Naive thymus-derived CD8-positive, alpha-beta T cell (primary cell): Measurements from ENCODE around the gene GOLPH3. TPM values are rescaled to one million over a fixed set of nuclear protein-coding genes. Genes with fewer than 3 reads are reported as not detected.

Source experiments
- ATAC-seq, 2 donors: fragments of 150-1000 bp; cut with Tn5 transposase in 1 of 2; sonication (Bioruptor Pico), chemical (Tn5 transposase) in 1 of 2; 1 replicate in 1 of 2; 2 replicates in 1 of 2; pipeline ENCODE4 v1.10.0; 2021; ENCODE audit warnings: mild to moderate bottlenecking in 2 of 2, moderate library complexity in 2 of 2
- POLR2A ChIA-PET: fragments of 350-600 bp; sonication (Branson Sonifier 250); formaldehyde crosslinking; loops from one replicate; lab custom pipeline; 2021; ENCODE audit warnings: antibody characterized with exemption; lab: Charles Lee
- DNase-seq, 10 donors: peaks; one replicate each; pipeline versions ENCODE4 v3.0.0 to v3.0.0-alpha.2; 2020 to 2022
- H3K27ac Mint-ChIP-seq, 10 donors: one replicate each; pipeline ENCODE4 v1.8.0; 2020 to 2022; ENCODE audit warnings: mild to moderate bottlenecking in 10 of 10, mixed read lengths in 10 of 10, moderate library complexity in 4 of 10, inconsistent platforms in 1 of 10
- H3K27me3 Mint-ChIP-seq, 5 donors: one replicate each; pipeline ENCODE4 v1.8.0; 2021 to 2022; ENCODE audit warnings: mixed read lengths in 5 of 5
- H3K36me3 Mint-ChIP-seq, 3 donors: one replicate each; pipeline ENCODE4 v1.8.0; 2020 to 2022; ENCODE audit warnings: mixed read lengths in 3 of 3, mild to moderate bottlenecking in 2 of 3, inconsistent platforms in 1 of 3
- H3K4me1 Mint-ChIP-seq, 4 donors: one replicate each; pipeline ENCODE4 v1.8.0; 2021 to 2022; ENCODE audit warnings: mixed read lengths in 4 of 4
- H3K4me3 Mint-ChIP-seq, 10 donors: one replicate each; pipeline ENCODE4 v1.8.0; 2020 to 2022; ENCODE audit warnings: mild to moderate bottlenecking in 10 of 10, mixed read lengths in 10 of 10, moderate library complexity in 6 of 10, inconsistent platforms in 1 of 10
- H3K9me3 Mint-ChIP-seq, 9 donors: one replicate each; pipeline ENCODE4 v1.8.0; 2020 to 2022; ENCODE audit warnings: mixed read lengths in 9 of 9, mild to moderate bottlenecking in 3 of 9, inconsistent platforms in 1 of 9, moderate library complexity in 1 of 9
- polyA plus RNA-seq, 3 donors: library from polyadenylated mRNA; unstranded; fragments of 300-500 nt; fragmentation: Illumina TruSeq; gene quantifications; one replicate each; pipeline ENCODE4 v1.2.3, GENCODE V29; 2021
- total RNA-seq, 8 experiments: library from RNA in 2 of 8; stranded (reverse) in 2 of 8; gene quantifications; one replicate each; pipeline ENCODE4 v1.2.3 and lab custom pipeline; 2021 to 2026

The GOLPH3 gene
- total and polyA plus RNA-seq, 5 experiments from 2014 or later, result 63.7 to 88.0 (median 65.7) TPM

GRCh38 chr5:32102254-32102986, 71.7 kb downstream of the GOLPH3 start:
- Mint-ChIP-seq H3K9me3 (no peaks in the 10 kb centered on the region), H3K36me3 (peaks cover 0 to 61% (median 3%) of the 10 kb centered on the region in 3 donors), H3K27me3 (no peaks in the 10 kb centered on the region), H3K27ac (peak overlapping the region in 6 of 10 donors; percentile 1 to 67 (median 46)), H3K4me3 (no peak overlapping the region), H3K4me1 (peaks cover 0 to 1% (median 0%) of the 10 kb centered on the region in 4 donors)
- POLR2A ChIA-PET, result no interaction called here
- DNase-seq (no peak), ATAC-seq (no peak)

- Mint-ChIP-seq H3K36me3 (peaks cover 0 to 56% (median 3%) of the 10 kb centered on the region in 3 donors), H3K27ac (peak overlapping the region in 2 of 10 donors; percentile 69 to 80), H3K27me3 (no peaks in the 10 kb centered on the region), H3K9me3 (no peaks in the 10 kb centered on the region), H3K4me3 (no peak overlapping the region), H3K4me1 (peaks cover 0 to 1% (median 0%) of the 10 kb centered on the region in 4 donors)
- DNase-seq, result no peak
- POLR2A ChIA-PET, result no interaction called here
- ATAC-seq, result no peak
Observed at GRCh38 chr5:32100691-32101302, 73.3 kb downstream of the GOLPH3 start.

GRCh38 chr5:32100230-32100629, 73.9 kb downstream of the GOLPH3 start:
- DNase-seq, result no peak

GRCh38 chr5:32099486-32100035, 74.6 kb downstream of the GOLPH3 start:
- ATAC-seq (no peak), DNase-seq (no peak)
- Mint-ChIP-seq H3K4me3 (no peak overlapping the region), H3K27me3 (no peaks in the 10 kb centered on the region), H3K4me1 (peaks cover 0 to 1% (median 0%) of the 10 kb centered on the region in 4 donors), H3K36me3 (peaks cover 0 to 46% (median 3%) of the 10 kb centered on the region in 3 donors), H3K27ac (peak overlapping the region in 3 of 10 donors; percentile 32 to 63 (median 32)), H3K9me3 (no peaks in the 10 kb centered on the region)
- POLR2A ChIA-PET, result interaction anchor here (0.5 to 0.7 kb wide), 2 partner anchors 41 to 73 kb away, joined by 3 to 4 read pairs; no protein-coding TSS in a partner anchor

More at GRCh38 chr5:32100230-32100629, 73.9 kb downstream of the GOLPH3 start:
- ATAC-seq, result no peak
- Mint-ChIP-seq H3K36me3 (peaks cover 0 to 52% (median 3%) of the 10 kb centered on the region in 3 donors), H3K4me3 (no peak overlapping the region), H3K4me1 (peaks cover 0 to 1% (median 0%) of the 10 kb centered on the region in 4 donors), H3K27me3 (no peaks in the 10 kb centered on the region), H3K9me3 (no peaks in the 10 kb centered on the region), H3K27ac (peak overlapping the region in 1 of 10 donors; percentile 53)
- POLR2A ChIA-PET, result interaction anchor here (0.7 kb wide), 1 partner anchor 42 kb away, joined by 3 read pairs; no protein-coding TSS in a partner anchor

- H3K4me1 Mint-ChIP-seq, result peaks cover 0 to 1% (median 0%) of the 10 kb centered on the region in 4 donors
- no peak overlapping the region for H3K4me3 Mint-ChIP-seq
- no peaks in the 10 kb centered on the region for H3K9me3 Mint-ChIP-seq
- POLR2A ChIA-PET, result no interaction called here
- DNase-seq (no peak), ATAC-seq (no peak)
- H3K36me3 Mint-ChIP-seq, result peaks cover 0 to 43% (median 2%) of the 10 kb centered on the region in 3 donors
- peak overlapping the region in 1 of 10 donors; percentile 34 for H3K27ac Mint-ChIP-seq
- H3K27me3 Mint-ChIP-seq, result no peaks in the 10 kb centered on the region
Observed at GRCh38 chr5:32098890-32099310, 75.2 kb downstream of the GOLPH3 start.

GRCh38 chr5:32098291-32098690, 75.8 kb downstream of the GOLPH3 start:
- H3K27ac Mint-ChIP-seq, result no peak overlapping the region
- ATAC-seq (no peak), DNase-seq (no peak)
- no peaks in the 10 kb centered on the region for H3K27me3 Mint-ChIP-seq
- H3K4me3 Mint-ChIP-seq, result no peak overlapping the region
- H3K36me3 Mint-ChIP-seq, result peaks cover 0 to 37% (median 0%) of the 10 kb centered on the region in 3 donors
- no peaks in the 10 kb centered on the region for H3K9me3 Mint-ChIP-seq
- peaks cover 0 to 2% (median 1%) of the 10 kb centered on the region in 4 donors for H3K4me1 Mint-ChIP-seq
- POLR2A ChIA-PET, result no interaction called here

- Mint-ChIP-seq H3K4me1 (peaks cover 0 to 7% (median 2%) of the 10 kb centered on the region in 4 donors), H3K4me3 (no peak overlapping the region), H3K27me3 (no peaks in the 10 kb centered on the region), H3K9me3 (no peaks in the 10 kb centered on the region), H3K27ac (peak overlapping the region in 1 of 10 donors; percentile 21), H3K36me3 (peaks cover 0 to 28% (median 0%) of the 10 kb centered on the region in 3 donors)
- DNase-seq (no peak), ATAC-seq (no peak)
- POLR2A ChIA-PET, result no interaction called here
Observed at GRCh38 chr5:32096891-32097595, 77.1 kb downstream of the GOLPH3 start.

- DNase-seq (no peak), ATAC-seq (no peak)
- Mint-ChIP-seq H3K9me3 (no peaks in the 10 kb centered on the region), H3K36me3 (peaks cover 0 to 18% (median 0%) of the 10 kb centered on the region in 3 donors), H3K27me3 (no peaks in the 10 kb centered on the region), H3K4me1 (peaks cover 0 to 6% (median 2%) of the 10 kb centered on the region in 4 donors), H3K4me3 (no peak overlapping the region), H3K27ac (peak overlapping the region in 6 of 10 donors; percentile 14 to 80 (median 32))
- POLR2A ChIA-PET, result interaction anchor here (0.6 kb wide), 2 partner anchors 18 to 259 kb away, joined by 4 read pairs; no protein-coding TSS in a partner anchor
Observed at GRCh38 chr5:32095261-32095671, 78.9 kb downstream of the GOLPH3 start.

- ATAC-seq, result no peak
- Mint-ChIP-seq H3K4me1 (peaks cover 0 to 6% (median 2%) of the 10 kb centered on the region in 4 donors), H3K27ac (peak overlapping the region in 4 of 10 donors; percentile 27 to 43 (median 40)), H3K27me3 (no peaks in the 10 kb centered on the region), H3K4me3 (no peak overlapping the region), H3K9me3 (no peaks in the 10 kb centered on the region), H3K36me3 (peaks cover 0 to 17% (median 0%) of the 10 kb centered on the region in 3 donors)
- POLR2A ChIA-PET, result interaction anchor here (0.6 kb wide), 1 partner anchor 259 kb away, joined by 4 read pairs; no protein-coding TSS in a partner anchor
- DNase-seq, result no peak
Observed at GRCh38 chr5:32094691-32095090, 79.4 kb downstream of the GOLPH3 start.

GRCh38 chr5:32092938-32093812, 80.9 kb downstream of the GOLPH3 start:
- Mint-ChIP-seq H3K9me3 (no peaks in the 10 kb centered on the region), H3K36me3 (peaks cover 0 to 5% (median 0%) of the 10 kb centered on the region in 3 donors), H3K27ac (peak overlapping the region in 3 of 10 donors; percentile 20 to 68 (median 37)), H3K4me1 (peaks cover 0 to 6% (median 2%) of the 10 kb centered on the region in 4 donors), H3K27me3 (no peaks in the 10 kb centered on the region), H3K4me3 (no peak overlapping the region)
- ATAC-seq (peak; percentile 83 to 99), DNase-seq (peak; percentile 36 to 86 (median 61))
- POLR2A ChIA-PET, result no interaction called here

- H3K4me1 Mint-ChIP-seq, result peaks cover 0 to 6% (median 2%) of the 10 kb centered on the region in 4 donors
- no peak for ATAC-seq
Observed at GRCh38 chr5:32090755-32091128, 83.4 kb downstream of the GOLPH3 start.

More at GRCh38 chr5:32090755-32091128, 83.4 kb downstream of the GOLPH3 start:
- Mint-ChIP-seq H3K27ac (no peak overlapping the region), H3K9me3 (no peaks in the 10 kb centered on the region), H3K36me3 (peaks cover 0 to 2% (median 0%) of the 10 kb centered on the region in 3 donors), H3K27me3 (no peaks in the 10 kb centered on the region), H3K4me3 (no peak overlapping the region)
- DNase-seq, result no peak
- POLR2A ChIA-PET, result no interaction called here
